ENCODE measurements around the gene PSMC5. TPM values are rescaled to one million over a fixed set of nuclear protein-coding genes. Genes with fewer than 3 reads are reported as not detected.
"Not testable (repeated sequence)": the region's sequence is repeated elsewhere in the genome, so short reads cannot be mapped to it uniquely, and the experiment has no call there.

Gene PSMC5
- 47.2 TPM for total RNA-seq

DNA sequence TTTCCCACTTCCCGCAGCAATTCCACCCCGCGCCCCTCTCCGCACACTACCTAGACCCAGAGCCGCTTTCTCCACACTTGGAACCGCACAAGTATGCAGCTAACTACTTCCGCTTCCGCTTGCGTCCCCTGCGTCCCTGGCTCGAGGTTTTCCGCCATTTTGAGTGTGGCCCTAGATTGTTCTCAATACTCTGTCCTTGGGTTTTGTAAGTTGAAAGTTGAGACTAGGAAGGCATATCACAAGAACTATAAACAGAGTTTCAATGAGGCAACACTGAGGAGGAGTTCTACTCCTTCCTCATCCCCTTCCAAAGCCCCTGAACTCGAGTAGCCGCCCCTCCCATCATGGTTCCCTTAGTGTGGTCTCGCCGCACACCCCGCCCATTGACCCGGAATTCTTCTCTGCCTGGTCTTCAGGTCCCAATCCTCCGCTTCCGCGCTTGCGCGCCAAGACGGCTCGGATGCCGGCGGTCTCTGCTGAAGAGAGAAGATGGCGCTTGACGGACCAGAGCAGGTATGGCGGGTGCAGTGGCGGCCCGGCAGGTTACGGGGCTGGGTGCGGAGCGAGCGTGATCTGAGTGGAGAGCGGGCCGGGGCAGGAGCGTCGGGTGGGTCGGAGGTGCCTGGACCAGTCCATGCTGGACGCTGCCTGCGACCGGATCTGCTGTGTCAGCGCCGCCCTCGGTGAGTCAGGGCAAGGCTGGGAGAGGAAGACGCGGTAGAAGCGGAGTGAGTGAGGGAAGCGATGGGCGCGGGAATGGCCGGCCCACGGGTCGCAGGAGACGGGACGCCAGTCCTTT lies at the start of gene PSMC5, which contains the start of gene FTSJ3:
Gene PSMC5 (plus strand): TSS at position 430 of the 799 bp plus-strand sequence. CDS start 60 bp downstream, at position 490.
Gene FTSJ3 (minus strand): TSS at position 662 of the 799 bp plus-strand sequence. CDS start 761 bp downstream, outside the sequence.
- DNase-seq: peak; percentile 99

DNA sequence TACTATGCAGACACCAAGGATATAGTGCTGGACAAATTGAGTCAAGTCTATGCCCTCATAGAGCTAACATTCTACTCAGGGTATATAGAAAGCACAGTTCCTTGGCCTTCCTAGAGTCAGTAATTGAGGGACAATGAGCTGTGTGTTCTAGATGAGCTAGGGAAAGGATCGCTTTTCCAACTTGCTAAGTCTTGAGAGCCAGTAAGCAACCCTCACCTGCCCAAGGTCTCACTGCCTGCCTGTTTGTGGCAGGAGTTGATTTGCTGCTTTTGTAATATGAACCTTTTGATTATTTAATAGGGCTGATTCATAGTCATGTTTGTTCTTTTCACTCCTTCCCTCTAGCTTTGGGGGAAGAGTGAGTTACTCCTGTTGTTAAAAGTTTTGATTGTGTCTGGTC lies 46.7 kb upstream of the PSMC5 start:
- no peak for DNase-seq

DNA sequence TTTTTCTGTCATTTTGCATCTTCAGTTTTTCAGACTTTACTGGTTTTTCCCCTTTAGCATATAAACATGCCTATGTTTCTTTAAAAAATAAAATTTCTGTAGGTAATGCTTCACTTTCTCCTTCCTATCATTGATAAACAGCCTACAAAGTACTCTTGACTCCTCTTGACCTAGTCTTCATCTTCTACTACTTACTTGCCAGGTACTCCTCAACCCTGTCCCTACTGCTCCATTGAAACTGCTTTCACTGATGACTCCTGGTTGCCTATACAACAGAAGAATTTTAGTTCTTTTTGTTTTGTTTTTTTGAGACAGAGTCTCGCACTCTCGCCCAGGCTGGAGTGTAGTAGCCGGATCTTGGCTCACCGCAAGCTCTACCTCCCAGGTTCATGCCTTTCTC lies 46.3 kb upstream of the PSMC5 start:
- no peak for DNase-seq

DNA sequence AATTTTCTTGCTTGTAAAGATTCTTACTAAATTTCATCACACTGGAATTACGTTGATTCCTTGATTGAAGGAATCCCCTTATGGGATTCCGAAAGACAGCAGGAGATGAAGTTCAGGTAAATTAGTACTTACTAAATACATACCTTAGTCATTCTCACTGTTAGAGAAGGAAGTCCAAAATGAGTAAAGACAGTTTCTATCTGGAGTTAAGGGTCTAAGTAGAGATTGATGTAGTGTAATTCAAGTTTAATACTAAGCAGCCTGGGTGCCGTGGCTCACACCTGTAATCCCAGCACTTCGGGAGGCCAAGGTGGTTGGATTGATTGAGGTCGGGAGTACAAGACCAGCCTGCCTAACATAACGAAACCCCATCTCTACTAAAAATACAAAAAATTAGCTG lies 43.7 kb upstream of the PSMC5 start:
- DNase-seq: no peak

DNA sequence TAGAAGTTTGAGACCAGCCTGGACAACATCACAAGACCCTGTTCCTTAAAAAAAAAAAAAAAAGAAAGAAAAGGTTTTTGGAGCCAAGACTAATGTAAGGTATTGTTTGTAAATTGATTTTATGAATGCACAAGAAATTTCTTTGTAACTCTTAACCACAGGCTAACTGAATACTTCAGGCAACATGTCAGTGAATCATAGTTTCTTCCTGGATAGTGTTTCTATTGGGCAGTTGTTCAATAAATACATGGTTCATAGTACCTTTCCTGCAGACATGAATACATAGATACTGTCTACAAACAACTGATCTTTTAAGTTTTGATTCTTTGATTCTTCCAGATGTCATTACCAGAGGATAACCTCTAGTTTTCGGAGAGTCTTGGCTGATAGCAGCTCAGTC lies 41.7 kb upstream of the PSMC5 start:
- no peak for DNase-seq

DNA sequence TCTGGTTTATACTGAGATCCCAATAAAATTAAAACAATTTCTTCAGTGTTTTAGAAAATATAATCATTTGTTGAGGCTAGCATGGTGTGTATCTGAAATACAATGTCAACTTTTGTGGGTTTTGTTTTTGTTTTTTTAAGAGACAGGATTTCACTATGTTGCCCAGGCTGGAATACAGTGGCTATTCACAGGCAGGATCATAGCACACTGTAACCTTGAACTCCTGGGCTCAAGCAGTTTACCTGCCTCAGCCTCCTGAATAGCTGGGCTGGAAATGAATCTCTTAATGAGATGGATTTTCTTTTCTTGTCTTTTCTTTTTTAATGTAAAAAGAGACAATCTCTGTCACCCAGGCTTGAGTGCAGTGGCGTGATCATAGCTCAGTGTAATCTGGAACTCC lies 41.1 kb upstream of the PSMC5 start:
- DNase-seq: no peak

DNA sequence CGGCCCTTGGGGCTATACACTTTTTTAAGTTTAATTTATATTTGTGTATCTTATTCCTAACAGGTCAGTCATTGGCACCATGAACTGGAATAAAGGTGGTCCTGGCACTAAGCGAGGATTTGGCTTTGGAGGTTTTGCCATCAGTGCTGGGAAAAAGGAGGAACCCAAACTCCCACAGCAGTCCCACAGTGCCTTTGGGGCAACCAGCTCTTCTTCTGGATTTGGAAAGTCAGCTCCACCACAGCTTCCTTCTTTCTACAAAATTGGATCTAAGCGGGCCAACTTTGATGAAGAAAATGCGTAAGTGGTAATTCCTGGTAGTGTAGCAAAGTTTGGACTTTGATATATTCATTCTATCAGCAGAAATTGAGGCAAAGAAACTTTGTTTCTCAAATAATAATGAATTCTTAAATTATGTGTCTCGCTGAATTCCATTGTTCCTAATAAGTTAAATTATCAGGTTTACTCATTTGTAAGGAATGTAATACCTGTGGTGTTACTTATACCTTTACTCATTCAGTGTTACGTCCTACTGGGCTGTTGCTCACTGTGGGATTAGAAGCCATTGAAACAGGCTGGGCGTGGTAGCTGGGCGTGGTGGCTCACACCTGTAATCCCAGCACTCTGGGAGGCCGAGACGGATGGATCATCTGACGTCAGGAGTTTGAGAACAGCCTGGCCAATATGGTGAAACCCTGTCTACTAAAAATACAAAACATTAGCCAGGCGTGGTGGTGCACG lies 40.1 kb upstream of the PSMC5 start:
- no peak for DNase-seq

DNA sequence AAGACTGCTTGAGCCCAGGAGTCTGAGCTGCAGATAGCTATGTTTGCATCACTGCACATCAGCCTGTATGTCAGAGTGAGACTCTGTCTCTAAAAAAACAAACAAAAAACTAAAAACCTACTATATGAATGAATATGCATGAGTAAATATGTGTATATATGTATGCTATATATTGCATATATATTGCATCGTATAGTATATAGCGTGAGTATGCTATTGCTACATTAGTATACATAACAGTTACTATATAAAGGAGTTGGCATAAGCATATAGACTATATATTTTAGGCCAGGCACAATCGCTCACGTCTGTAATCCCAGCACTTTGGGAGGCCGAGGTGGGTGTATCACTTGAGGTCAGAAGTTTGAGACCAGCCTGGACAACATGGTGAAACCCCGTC lies 37.2 kb upstream of the PSMC5 start:
- no peak for DNase-seq

DNA sequence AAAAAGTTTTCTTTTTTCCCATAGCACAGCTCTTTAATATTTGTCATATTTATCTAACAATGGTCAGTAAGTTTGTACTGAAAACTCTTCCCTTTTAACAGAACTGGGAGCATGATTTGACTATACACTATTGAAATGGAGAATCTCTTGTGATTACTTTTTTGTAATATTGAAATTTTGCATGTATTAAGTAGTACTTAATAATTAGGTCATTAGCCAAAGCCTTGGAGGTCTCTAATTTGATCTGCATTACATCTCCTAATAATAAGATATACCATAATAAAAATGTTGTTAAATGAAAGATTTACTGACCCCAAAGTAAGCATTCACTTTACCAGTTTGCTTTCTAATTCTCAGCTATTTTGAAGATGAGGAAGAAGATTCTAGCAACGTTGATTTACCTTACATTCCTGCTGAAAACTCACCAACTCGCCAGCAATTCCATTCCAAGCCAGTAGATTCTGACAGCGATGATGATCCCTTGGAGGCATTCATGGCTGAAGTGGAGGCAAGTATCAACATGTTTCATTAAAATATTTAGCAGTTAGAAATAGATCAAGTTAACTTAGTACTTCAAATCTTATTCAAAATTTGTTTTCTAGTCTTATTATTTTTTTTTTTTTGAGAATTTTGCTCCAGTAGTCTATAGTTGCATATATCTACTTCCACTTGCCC lies 35.0 kb upstream of the PSMC5 start:
- no peak for DNase-seq

DNA sequence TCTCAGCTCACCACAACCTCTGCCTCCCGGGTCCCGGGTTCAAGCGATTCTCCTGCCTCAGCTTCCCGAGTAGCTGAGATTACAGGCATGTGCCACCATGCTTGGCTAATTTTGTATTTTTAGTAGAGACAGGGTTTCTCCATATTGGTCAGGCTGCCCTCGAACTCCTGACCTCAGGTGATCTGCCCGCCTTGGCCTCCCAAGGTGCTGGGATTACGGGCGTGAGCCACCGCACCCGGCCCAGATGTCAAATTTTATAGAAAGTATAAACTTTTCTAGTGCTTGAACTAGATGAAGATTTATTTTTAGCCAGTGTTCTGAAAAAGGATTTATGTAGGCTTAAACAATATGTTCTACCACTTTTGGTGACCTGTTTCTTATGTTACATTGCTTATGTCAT lies 30.9 kb upstream of the PSMC5 start:
- DNase-seq: not testable (repeated sequence)

DNA sequence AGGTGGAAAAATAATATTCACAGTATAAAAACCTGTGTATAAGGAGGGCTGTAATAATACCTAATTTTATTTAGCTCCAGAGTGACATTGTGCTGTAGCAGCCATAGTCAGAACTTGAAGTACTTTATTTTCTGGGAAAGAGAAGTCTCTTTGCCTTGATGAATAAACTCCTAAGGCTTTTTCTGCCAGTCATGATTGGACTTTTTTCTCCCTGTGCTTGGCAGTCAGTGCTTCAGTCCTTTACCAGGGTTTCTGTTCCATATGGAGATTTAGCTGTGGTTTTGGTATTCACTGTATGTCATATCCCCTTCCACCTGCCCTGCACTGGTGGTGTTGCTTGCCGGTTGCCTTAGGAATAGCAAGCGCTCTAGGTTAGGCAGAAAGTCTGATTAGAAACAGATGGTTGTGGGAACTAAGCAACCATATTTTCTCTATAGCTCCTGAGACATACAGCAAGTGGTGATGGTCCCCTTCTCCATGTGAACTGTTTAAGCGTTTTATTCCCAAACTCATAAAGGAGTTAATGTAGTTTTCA lies 28.6 kb upstream of the PSMC5 start:
- DNase-seq: no peak

DNA sequence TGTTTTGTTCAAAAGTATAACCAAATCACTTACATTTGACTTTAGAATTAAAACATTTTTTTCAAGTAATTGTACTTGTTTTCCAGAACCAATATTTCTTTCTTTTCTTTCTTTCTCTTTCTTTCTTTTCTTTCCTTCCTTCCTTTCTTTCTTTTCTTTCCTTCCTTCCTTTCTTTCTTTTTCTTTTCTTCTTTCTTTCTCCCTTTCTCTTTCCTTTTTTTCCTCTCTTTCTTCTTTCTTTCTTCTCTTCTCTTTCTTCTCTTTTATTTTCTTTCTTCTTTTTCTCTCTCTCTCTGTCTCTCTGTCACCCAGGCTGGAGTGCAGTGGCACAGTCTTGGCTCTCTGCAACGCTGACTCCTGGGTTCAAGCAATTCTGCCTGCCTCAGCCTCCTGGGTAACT lies 26.4 kb upstream of the PSMC5 start:
- no peak for DNase-seq

DNA sequence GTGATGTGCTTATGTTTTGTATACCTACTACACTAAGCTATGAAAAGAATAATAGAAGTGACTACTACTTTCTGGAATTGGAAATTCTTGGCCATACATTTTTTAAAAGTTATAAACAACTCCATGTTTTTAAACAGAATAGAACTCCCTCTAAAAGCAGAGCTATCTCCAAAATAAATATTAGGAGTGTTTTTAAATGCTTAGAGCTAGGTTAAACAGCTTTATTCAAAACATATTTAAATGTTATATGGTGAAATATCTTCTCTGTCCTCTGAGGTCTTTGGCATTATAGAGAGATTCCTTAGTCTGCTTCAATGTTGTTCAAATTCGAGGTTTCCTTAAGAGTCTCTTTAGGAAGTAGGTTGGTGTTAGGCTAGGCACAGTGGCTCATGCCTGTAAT lies 22.9 kb upstream of the PSMC5 start:
- no peak for DNase-seq

DNA sequence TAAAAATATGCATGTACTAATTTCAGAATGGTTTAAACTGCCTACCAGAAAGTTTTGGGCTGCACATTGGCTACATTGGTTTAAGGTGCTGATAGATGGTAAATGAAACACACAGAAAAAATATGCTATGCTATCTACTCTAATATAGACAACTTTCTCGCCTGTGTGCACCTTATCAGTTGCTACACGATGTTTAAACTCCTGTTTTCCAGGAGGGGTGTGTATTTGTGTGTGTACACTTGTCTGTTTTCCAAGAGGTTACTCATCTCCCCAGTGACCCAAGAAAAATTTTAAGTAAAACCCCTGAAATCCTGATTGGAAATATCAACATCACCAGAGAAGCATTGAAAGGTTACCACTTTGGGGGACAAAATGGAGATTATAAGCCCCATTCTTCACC lies 21.6 kb upstream of the PSMC5 start:
- DNase-seq: no peak

DNA sequence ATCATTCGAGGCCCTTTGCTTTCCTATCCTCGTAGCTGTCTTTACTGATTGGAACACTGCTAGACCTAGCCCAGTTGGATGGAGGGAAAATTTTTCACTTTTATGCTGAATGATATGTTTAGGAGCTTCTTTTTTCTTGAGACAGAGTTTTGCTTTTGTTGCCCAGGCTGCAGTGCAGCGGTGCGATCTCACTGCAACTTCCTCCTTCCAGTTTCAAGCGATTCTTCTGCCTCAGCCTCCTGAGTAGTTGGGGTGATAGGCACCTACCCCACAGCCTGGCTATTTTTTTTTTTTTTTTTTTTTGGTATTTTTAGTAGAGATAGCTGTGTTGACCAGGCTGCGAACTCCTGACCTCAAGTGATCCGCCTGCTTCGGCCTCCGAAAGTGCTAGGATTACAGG lies 17.3 kb upstream of the PSMC5 start:
- DNase-seq: no peak

DNA sequence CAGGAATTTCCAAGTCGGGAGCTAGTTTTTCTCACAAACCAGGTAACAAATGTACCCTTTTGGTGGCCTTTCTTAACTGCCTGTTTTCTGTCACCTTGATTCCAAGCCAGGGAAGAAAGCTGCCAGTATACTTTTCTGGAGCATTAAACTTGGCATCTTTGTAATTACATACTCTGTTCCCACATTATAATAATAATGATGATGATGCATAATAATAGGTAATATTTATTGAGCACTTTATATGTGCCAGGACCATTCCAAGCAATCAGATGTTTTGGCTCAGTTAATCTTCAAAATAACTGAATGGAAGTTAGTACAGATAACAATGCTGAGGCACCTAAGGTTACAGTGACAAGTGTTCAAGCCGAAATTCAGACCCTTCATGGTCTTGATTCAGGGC lies 11.1 kb upstream of the PSMC5 start:
- DNase-seq: no peak

DNA sequence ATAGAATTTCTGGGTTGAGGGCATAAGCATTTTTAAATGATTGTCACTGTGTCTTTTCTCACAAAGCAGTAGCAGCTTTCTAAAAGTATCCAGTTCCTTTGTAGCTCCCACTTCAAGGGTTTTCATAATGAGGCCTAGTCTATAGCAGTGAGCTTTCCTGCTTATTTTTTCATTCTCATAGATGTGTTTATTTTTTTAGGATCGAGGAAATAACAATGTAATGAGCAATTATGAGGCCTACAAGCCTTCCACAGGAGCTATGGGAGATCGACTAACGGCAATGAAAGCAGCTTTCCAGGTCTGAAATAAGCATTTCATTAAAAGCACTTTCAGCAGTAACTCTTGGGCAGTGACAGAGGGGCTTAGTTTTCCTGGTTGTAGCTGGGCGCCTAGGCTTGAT lies 10.6 kb upstream of the PSMC5 start:
- no peak for DNase-seq

DNA sequence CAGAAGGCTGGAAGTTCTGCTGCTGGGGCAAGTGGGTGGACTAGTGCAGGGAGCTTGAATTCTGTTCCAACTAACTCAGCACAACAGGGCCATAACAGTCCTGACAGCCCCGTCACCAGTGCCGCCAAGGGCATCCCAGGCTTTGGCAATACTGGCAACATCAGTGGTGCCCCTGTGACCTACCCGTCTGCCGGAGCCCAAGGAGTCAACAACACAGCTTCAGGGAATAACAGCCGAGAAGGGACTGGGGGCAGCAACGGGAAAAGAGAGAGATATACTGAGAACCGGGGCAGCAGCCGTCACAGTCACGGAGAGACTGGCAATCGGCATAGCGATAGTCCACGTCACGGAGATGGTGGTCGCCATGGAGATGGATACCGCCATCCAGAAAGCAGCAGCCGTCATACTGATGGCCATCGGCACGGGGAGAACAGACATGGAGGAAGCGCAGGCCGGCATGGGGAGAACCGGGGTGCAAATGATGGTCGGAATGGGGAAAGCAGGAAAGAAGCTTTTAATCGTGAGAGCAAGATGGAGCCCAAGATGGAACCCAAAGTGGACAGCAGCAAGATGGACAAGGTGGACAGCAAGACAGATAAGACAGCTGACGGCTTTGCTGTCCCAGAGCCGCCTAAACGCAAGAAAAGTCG lies 9.4 kb upstream of the PSMC5 start:
- no peak for DNase-seq

DNA sequence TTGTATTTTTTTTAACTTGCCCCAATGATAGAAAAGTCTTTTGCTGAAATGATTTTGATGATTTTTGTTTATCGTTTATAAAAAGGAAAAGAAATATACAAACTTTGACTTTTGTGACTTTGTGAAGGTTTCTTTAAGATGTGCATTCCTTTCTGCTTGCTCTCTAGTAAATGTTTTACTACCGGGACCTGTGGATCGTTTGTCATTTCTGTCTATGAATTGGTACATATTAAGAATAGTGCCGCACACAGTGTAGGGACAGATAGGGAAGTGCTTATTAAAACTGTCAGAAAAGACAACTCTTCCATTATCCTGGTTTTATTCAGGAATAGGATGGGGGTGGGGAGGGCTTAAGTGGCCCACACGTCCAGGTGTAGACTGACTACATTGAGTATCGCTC lies 8.1 kb upstream of the PSMC5 start:
- DNase-seq: no peak

DNA sequence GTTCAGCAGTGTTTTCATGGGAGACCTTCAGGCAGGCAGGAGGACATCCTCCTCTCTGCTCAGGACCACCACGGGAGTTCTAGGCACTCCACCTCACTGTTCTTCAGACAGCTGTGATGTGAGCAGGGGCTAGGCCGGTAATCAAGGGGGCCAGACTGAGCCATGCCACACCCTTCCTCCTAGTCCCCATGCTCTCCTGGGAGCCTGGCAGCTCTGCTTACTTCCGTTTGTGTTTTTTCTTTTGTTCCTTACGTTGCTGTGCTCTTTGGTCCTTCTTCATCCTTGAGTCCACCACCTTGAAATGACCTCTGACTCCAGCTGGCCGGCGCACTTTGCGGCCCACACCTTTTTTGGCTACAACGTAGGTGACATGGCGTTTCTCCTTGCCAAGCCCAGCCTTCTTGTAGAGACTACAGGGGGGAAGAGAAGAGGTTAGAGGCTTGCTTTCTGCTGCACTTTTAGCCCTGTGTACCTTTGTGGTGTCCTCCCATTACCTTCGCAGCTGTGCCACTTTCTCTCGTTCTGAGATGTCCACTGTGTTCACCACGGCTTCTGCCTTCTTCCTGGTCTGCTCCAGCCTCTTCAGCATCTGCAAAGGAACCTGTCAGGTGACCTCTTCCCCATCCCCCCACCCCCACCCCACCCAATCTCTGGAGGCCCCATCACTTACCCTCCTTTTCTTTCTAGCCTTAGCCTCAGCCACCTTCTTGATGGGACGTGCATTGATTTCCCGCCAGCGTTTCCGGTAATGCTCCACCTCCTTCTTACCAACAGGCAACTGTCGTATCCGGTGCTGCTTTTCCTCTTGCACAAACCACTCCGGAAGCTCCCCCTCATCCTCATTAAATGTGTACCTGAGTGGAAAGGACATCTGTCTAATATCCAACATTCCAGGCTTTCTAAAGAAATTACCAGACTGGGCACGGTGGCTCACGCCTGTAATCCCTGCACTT lies 7.4 kb upstream of the PSMC5 start:
- no peak for DNase-seq

DNA sequence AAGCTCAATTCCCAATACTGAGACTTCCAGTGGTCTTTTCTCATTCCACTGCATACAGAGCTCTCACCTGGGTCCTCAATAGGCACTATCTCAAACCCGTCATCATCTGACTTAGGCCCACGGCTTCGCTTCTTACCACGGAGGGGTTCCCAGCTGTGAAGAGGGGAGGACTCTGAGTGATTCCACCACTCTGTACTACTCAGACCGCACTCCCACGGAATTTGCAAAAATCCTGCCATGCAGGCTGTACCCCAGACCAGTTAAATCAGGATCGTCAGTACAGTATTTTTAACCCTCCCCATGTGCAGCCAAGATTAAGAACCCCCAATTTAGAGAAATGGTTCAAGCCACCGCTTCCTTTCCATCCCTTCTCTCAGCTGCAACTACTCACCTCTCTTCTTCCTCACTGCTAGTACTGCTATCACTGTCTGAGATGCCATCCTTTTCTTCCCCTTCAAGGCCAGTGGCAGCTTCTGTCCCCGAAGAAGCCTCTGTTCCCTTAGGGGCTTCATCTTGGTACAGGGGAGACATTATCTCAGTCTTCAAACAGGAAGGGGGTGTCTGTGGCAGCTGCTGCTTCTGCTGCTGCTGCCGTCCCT lies 6.2 kb upstream of the PSMC5 start:
- no peak for DNase-seq
